ENCODE data around the gene GARNL3. TPM values are rescaled to one million over a fixed set of nuclear protein-coding genes. Genes with fewer than 3 reads are reported as not detected.

The GARNL3 gene
- total RNA-seq, 1 donor from 2014 or later, result 5.4 TPM

- Histone ChIP-seq H2AFZ (ENCODE audit: low read depth, low read length) (no peak overlapping the region), H3K4me3 (ENCODE audit: insufficient read depth, low read depth, low read length) (no peak overlapping the region), H3K9me3 (ENCODE audit: insufficient read depth, low read depth, low read length) (no peaks in the 10 kb centered on the region), H3K4me2 (ENCODE audit: low read length) (no peak overlapping the region), H3K36me3 (ENCODE audit: insufficient read depth, low read length) (no peaks in the 10 kb centered on the region), H3K4me1 (ENCODE audit: insufficient read depth, low read length) (no peaks in the 10 kb centered on the region), H3K9ac (ENCODE audit: low read length) (no peak overlapping the region), H4K20me1 (ENCODE audit: insufficient read depth, low read length) (no peaks in the 10 kb centered on the region), H3K27me3 (ENCODE audit: insufficient read depth, low read length) (no peaks in the 10 kb centered on the region), H3K27ac (ENCODE audit: low read depth, low read length) (no peak overlapping the region), H3K79me2 (ENCODE audit: insufficient read depth, low read length) (no peaks in the 10 kb centered on the region)
- peaks cover 1% of the 10 kb centered on the region for H3K36me3 Mint-ChIP-seq (ENCODE audit: low read depth, unreplicated experiment)
- H3K27me3 Mint-ChIP-seq (ENCODE audit: low read depth, unreplicated experiment), result no peaks in the 10 kb centered on the region
- H3K27ac Mint-ChIP-seq (ENCODE audit: unreplicated experiment), result no peak overlapping the region
- TF ChIP-seq, protein P1, sequence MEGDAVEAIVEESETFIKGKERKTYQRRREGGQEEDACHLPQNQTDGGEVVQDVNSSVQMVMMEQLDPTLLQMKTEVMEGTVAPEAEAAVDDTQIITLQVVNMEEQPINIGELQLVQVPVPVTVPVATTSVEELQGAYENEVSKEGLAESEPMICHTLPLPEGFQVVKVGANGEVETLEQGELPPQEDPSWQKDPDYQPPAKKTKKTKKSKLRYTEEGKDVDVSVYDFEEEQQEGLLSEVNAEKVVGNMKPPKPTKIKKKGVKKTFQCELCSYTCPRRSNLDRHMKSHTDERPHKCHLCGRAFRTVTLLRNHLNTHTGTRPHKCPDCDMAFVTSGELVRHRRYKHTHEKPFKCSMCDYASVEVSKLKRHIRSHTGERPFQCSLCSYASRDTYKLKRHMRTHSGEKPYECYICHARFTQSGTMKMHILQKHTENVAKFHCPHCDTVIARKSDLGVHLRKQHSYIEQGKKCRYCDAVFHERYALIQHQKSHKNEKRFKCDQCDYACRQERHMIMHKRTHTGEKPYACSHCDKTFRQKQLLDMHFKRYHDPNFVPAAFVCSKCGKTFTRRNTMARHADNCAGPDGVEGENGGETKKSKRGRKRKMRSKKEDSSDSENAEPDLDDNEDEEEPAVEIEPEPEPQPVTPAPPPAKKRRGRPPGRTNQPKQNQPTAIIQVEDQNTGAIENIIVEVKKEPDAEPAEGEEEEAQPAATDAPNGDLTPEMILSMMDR (IDR thresholded peaks at IDR 0.05; ENCODE audit: insufficient read depth, low read depth, low read length), result no peak
- TF ChIP-seq EZH2 (IDR thresholded peaks at IDR 0.05; ENCODE audit: insufficient read depth, low read length), result no peak
- H3K4me3 Mint-ChIP-seq (ENCODE audit: unreplicated experiment), result no peak overlapping the region
- DNase-seq (ENCODE audit: low read depth), result no peak
- no peak for FAIRE-seq
- peaks cover 3% of the 10 kb centered on the region for H3K9me3 Mint-ChIP-seq (ENCODE audit: unreplicated experiment)
- peaks cover 4% of the 10 kb centered on the region for H3K4me1 Mint-ChIP-seq (ENCODE audit: low read depth, unreplicated experiment)
Measured at GRCh38 chr9:127255692-127256091, 8.9 kb upstream of the GARNL3 start.

GRCh38 chr9:127256324-127256723 is 8.2 kb upstream of the GARNL3 start:
- DNase-seq (ENCODE audit: low read depth) (no peak), FAIRE-seq (no peak)
- Histone ChIP-seq H3K9ac (ENCODE audit: low read length) (no peak overlapping the region), H3K27ac (ENCODE audit: low read depth, low read length) (no peak overlapping the region), H3K36me3 (ENCODE audit: insufficient read depth, low read length) (no peaks in the 10 kb centered on the region), H3K4me1 (ENCODE audit: insufficient read depth, low read length) (no peaks in the 10 kb centered on the region), H3K4me3 (ENCODE audit: insufficient read depth, low read depth, low read length) (no peak overlapping the region), H3K79me2 (ENCODE audit: insufficient read depth, low read length) (no peaks in the 10 kb centered on the region), H3K4me2 (ENCODE audit: low read length) (no peak overlapping the region), H3K9me3 (ENCODE audit: insufficient read depth, low read depth, low read length) (no peaks in the 10 kb centered on the region), H4K20me1 (ENCODE audit: insufficient read depth, low read length) (no peaks in the 10 kb centered on the region), H3K27me3 (ENCODE audit: insufficient read depth, low read length) (no peaks in the 10 kb centered on the region), H2AFZ (ENCODE audit: low read depth, low read length) (no peak overlapping the region)
- Mint-ChIP-seq H3K4me1 (ENCODE audit: low read depth, unreplicated experiment) (peaks cover 4% of the 10 kb centered on the region), H3K27ac (ENCODE audit: unreplicated experiment) (no peak overlapping the region), H3K36me3 (ENCODE audit: low read depth, unreplicated experiment) (peaks cover 1% of the 10 kb centered on the region), H3K27me3 (ENCODE audit: low read depth, unreplicated experiment) (no peaks in the 10 kb centered on the region), H3K4me3 (ENCODE audit: unreplicated experiment) (no peak overlapping the region), H3K9me3 (ENCODE audit: unreplicated experiment) (peaks cover 3% of the 10 kb centered on the region)
- no peak for TF ChIP-seq EZH2 (IDR thresholded peaks at IDR 0.05; ENCODE audit: insufficient read depth, low read length)
- TF ChIP-seq, protein P1 (IDR thresholded peaks at IDR 0.05; ENCODE audit: insufficient read depth, low read depth, low read length), result no peak

DNA sequence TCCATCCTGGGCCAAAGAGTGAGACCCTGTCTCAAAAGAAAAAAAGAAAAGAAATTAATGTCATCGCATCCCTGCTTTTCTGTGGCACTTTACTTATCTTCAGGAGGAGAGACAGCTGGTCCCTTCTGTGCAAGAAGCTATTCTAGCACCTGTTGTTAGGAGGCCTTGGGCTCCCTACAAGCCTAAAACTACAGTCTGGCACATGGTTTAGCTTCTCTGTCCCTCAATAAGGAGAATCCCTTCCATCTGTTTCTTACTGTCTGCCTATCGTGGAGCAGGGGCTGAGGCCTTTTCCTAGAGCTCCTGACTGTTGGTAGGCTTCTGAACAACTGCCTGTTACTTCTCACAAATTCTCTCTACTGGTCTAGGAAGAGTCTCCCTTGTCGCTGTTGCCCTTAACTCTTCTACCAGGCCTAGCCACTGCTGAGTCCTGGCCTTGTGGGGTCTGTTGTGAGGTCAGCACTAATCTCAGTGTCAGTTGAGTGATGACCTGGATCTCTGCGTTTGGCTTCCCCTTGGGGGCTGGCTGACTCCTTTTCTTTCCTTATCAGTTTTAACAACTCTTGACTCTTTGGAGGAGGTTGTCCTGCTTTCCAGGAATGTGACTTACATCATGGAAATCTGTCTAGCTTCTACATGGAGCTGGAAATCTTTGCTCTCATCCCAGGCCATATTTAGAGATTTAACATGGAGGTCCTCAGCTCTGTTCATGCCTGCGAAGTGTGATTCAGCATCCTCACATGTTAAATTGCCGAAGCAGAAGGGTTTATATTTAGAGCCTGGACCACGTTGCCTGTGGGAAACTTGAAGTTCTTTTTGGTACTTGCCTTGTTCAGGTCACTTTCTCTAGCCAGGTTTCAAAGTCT is 5.7 kb upstream of the GARNL3 start:
- no peak overlapping the region for H3K27ac Mint-ChIP-seq (ENCODE audit: unreplicated experiment)
- DNase-seq (ENCODE audit: low read depth) (no peak), FAIRE-seq (no peak)

More for the DNA sequence above, 5.7 kb upstream of the GARNL3 start:
- Histone ChIP-seq H3K4me2 (ENCODE audit: low read length) (no peak overlapping the region), H2AFZ (ENCODE audit: low read depth, low read length) (no peak overlapping the region), H3K27me3 (ENCODE audit: insufficient read depth, low read length) (no peaks in the 10 kb centered on the region), H3K4me1 (ENCODE audit: insufficient read depth, low read length) (no peaks in the 10 kb centered on the region), H3K79me2 (ENCODE audit: insufficient read depth, low read length) (no peaks in the 10 kb centered on the region), H3K9me3 (ENCODE audit: insufficient read depth, low read depth, low read length) (no peaks in the 10 kb centered on the region), H3K9ac (ENCODE audit: low read length) (no peak overlapping the region), H3K36me3 (ENCODE audit: insufficient read depth, low read length) (no peaks in the 10 kb centered on the region), H4K20me1 (ENCODE audit: insufficient read depth, low read length) (no peaks in the 10 kb centered on the region), H3K4me3 (ENCODE audit: insufficient read depth, low read depth, low read length) (no peak overlapping the region), H3K27ac (ENCODE audit: low read depth, low read length) (no peak overlapping the region)
- no peak overlapping the region for H3K4me3 Mint-ChIP-seq (ENCODE audit: unreplicated experiment)
- no peaks in the 10 kb centered on the region for H3K9me3 Mint-ChIP-seq (ENCODE audit: unreplicated experiment)
- TF ChIP-seq, protein P1 (IDR thresholded peaks at IDR 0.05; ENCODE audit: insufficient read depth, low read depth, low read length), result no peak
- no peak for TF ChIP-seq EZH2 (IDR thresholded peaks at IDR 0.05; ENCODE audit: insufficient read depth, low read length)
- H3K27me3 Mint-ChIP-seq (ENCODE audit: low read depth, unreplicated experiment), result no peaks in the 10 kb centered on the region
- H3K4me1 Mint-ChIP-seq (ENCODE audit: low read depth, unreplicated experiment), result peaks cover 3% of the 10 kb centered on the region
- peaks cover 1% of the 10 kb centered on the region for H3K36me3 Mint-ChIP-seq (ENCODE audit: low read depth, unreplicated experiment)

All from astrocyte (in vitro differentiated cells and primary cell).